Esophagus muscularis mucosa (tissue), 4 donors: ENCODE measurements around the gene UBE2G1.

ENCODE experiments used
- EP300 ChIP-seq: sonication (generic); formaldehyde crosslinking; IDR thresholded peaks from one replicate; pipeline ENCODE4 v1.6.1; 2017; ENCODE audit warnings: antibody characterized with exemption
- POLR2A ChIP-seq: fragments of 450-650 bp; IDR thresholded peaks from one replicate; pipeline ENCODE4 v1.6.1; 2017; ENCODE audit warnings: antibody characterized with exemption, moderate library complexity, mild to moderate bottlenecking, low read depth
- POLR2AphosphoS5 ChIP-seq, 2 donors: sonication (generic); formaldehyde crosslinking; IDR thresholded peaks; one replicate each; pipeline ENCODE4 v1.6.1; 2017; ENCODE audit warnings: antibody characterized with exemption in 2 of 2
- TF ChIP-seq, protein P1 (sequence below), 3 experiments: fragments of 200-600 bp in 2 of 3; fragments of 450-650 bp in 1 of 3; sonication (generic) in 2 of 3; IDR thresholded peaks; one replicate each; pipeline ENCODE4 v1.5.1; 2017 to 2019; ENCODE audit warnings: antibody characterized with exemption in 3 of 3, mild to moderate bottlenecking in 2 of 3, moderate library complexity in 1 of 3

DNA sequence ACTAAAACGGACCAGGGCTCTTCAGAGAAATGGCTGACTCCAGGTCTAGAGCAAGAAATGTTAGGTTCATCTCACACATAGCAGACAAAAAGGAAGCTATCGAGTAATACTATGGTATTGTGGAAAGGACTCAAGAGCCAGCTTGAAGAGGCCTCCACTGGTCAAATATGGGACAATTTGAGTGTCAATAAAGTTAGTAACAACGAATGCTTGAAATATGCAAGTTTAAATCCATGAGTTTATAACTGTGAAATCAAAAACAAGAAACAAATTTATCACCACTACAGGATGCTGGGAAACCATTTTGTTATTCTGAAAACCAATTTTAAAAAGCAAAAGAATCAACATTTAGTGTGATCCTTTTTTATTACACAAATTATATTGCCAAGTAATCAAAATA lies 52.3 kb downstream of the UBE2G1 start:
- TF ChIP-seq EP300 (no peak), POLR2A (no peak), POLR2AphosphoS5 (IDR thresholded peaks at IDR 0.05) (no peak)
- TF ChIP-seq, protein P1, sequence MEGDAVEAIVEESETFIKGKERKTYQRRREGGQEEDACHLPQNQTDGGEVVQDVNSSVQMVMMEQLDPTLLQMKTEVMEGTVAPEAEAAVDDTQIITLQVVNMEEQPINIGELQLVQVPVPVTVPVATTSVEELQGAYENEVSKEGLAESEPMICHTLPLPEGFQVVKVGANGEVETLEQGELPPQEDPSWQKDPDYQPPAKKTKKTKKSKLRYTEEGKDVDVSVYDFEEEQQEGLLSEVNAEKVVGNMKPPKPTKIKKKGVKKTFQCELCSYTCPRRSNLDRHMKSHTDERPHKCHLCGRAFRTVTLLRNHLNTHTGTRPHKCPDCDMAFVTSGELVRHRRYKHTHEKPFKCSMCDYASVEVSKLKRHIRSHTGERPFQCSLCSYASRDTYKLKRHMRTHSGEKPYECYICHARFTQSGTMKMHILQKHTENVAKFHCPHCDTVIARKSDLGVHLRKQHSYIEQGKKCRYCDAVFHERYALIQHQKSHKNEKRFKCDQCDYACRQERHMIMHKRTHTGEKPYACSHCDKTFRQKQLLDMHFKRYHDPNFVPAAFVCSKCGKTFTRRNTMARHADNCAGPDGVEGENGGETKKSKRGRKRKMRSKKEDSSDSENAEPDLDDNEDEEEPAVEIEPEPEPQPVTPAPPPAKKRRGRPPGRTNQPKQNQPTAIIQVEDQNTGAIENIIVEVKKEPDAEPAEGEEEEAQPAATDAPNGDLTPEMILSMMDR (IDR thresholded peaks at IDR 0.05), result no peak
